ENCODE results near the gene PCARE. TPM values are rescaled to one million over a fixed set of nuclear protein-coding genes. Genes with fewer than 3 reads are reported as not detected.

The PCARE gene
- total and polyA plus RNA-seq, 2 of the 8 experiments (the other 6 are each of a cell fraction or from before 2014, with no cell fraction given) = not detected

GRCh38 chr2:29061616-29062015 lies 12.7 kb downstream of the PCARE start (continued):
- TF ChIP-seq CTCF (IDR thresholded peaks at IDR 0.05; ENCODE audit: control extremely low read depth in 1 of 3, insufficient read depth in 1 of 3, low read depth in 1 of 3, low read length in 3 of 3) (no peak), NRF1 (IDR thresholded peaks at IDR 0.05; ENCODE audit: low read depth, low read length) (no peak), ASH2L (IDR thresholded peaks at IDR 0.05; ENCODE audit: low read length) (no peak), YY1 (IDR thresholded peaks at IDR 0.05; ENCODE audit: low read depth, low read length) (no peak), KDM1A (IDR thresholded peaks at IDR 0.05; ENCODE audit: borderline replicate concordance, low read length) (no peak)

All from H1 (cell line).